ENCODE results near the gene TECTB. TPM values are rescaled to one million over a fixed set of nuclear protein-coding genes. Genes with fewer than 3 reads are reported as not detected.

The TECTB gene
- total RNA-seq, 1 donor from 2014 or later, result not detected

GRCh38 chr10:112353046-112353445, 69.8 kb downstream of the TECTB start:
- intact Hi-C loops (cut with DNase I), result no loop called here
- Histone ChIP-seq H3K4me3 (no peak overlapping the region), H3K27ac (no peak overlapping the region), H3K9me3 (no peaks in the 10 kb centered on the region), H3K4me1 (no peaks in the 10 kb centered on the region), H3K36me3 (no peaks in the 10 kb centered on the region), H3K27me3 (no peaks in the 10 kb centered on the region)
- DNase-seq (ENCODE audit: low spot score in 2 of 2), result no peak
- no peak for TF ChIP-seq CTCF (IDR thresholded peaks at IDR 0.05)

Other genes with a start within 250 kb of the TECTB start
- 3.2 TPM for gene GPAM, start 99.6 kb upstream of the TECTB start, total RNA-seq
- 9.3 TPM for gene ACSL5, start 90.7 kb downstream of the TECTB start, total RNA-seq
- gene ZDHHC6, start 163.5 kb downstream of the TECTB start, total RNA-seq, result 67.3 TPM
- gene VTI1A, start 163.8 kb downstream of the TECTB start, total RNA-seq, result 32.5 TPM

Data from ascending aorta (tissue), 2 donors.